ENCODE measurements around the gene PLSCR1. TPM values are rescaled to one million over a fixed set of nuclear protein-coding genes. Genes with fewer than 3 reads are reported as not detected.
"Not testable (repeated sequence)": the region's sequence is repeated elsewhere in the genome, so short reads cannot be mapped to it uniquely, and the experiment has no call there.

The PLSCR1 gene
- polyA plus RNA-seq, 1 experiment, result 40.4 TPM

DNA sequence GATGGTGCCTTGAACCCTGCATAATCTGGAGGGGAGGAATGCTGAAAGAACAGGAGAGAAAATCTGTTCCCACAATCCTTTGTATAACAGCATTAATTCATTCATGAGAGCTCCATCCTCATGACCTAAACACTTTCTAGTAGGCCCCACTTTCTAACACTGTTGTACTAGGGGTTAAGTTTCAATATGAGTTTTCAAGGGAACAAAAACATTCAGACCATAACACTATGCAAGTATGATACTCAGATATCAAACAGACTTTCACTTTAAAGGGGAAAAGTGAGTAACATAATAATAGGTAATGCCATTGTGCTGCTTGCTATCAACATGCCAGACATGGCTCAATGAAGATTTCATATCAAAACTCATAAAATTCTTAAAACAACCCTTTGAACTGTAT, 42.7 kb downstream of the PLSCR1 start:
- TF ChIP-seq, protein P1, sequence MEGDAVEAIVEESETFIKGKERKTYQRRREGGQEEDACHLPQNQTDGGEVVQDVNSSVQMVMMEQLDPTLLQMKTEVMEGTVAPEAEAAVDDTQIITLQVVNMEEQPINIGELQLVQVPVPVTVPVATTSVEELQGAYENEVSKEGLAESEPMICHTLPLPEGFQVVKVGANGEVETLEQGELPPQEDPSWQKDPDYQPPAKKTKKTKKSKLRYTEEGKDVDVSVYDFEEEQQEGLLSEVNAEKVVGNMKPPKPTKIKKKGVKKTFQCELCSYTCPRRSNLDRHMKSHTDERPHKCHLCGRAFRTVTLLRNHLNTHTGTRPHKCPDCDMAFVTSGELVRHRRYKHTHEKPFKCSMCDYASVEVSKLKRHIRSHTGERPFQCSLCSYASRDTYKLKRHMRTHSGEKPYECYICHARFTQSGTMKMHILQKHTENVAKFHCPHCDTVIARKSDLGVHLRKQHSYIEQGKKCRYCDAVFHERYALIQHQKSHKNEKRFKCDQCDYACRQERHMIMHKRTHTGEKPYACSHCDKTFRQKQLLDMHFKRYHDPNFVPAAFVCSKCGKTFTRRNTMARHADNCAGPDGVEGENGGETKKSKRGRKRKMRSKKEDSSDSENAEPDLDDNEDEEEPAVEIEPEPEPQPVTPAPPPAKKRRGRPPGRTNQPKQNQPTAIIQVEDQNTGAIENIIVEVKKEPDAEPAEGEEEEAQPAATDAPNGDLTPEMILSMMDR (IDR thresholded peaks at IDR 0.05; ENCODE audit: low read depth, low read length), result no peak
- Histone ChIP-seq H3K27ac (ENCODE audit: low read depth, low read length) (no peak overlapping the region), H3K4me3 (ENCODE audit: low read depth, low read length) (no peak overlapping the region), H3K27me3 (ENCODE audit: control insufficient read depth, insufficient read depth, low read length) (no peaks in the 10 kb centered on the region), H3K9me3 (ENCODE audit: control insufficient read depth, insufficient read depth, low read length) (peaks cover 7% of the 10 kb centered on the region)
- ChIA-PET POLR2A (no interaction called here), CTCF (no interaction called here)
- DNase-seq (ENCODE audit: low read depth, low spot score), result no peak

DNA sequence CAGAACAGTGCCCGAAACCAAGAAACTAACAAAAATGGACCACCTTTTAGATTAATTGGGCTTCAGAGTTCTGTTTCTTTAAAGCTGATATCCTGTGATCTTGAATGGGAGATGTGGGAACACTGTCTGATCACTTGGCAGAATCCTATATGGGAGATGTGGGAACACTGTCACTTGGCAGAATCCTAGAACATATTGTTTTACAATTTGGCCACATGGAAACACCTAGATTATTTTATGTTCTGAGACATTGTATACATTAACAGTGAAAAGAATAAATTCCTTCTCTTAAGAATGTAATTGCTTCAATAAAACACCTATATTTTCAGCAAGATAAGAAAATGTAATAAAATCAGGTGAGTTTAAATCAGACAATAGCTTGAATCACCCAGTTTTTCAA, 44.7 kb downstream of the PLSCR1 start:
- ChIA-PET CTCF (no interaction called here), POLR2A (no interaction called here)
- no peak for DNase-seq (ENCODE audit: low read depth, low spot score)
- no peak overlapping the region for H3K27ac ChIP-seq (ENCODE audit: low read depth, low read length)
- peaks cover 7% of the 10 kb centered on the region for H3K9me3 ChIP-seq (ENCODE audit: control insufficient read depth, insufficient read depth, low read length)
- no peaks in the 10 kb centered on the region for H3K27me3 ChIP-seq (ENCODE audit: control insufficient read depth, insufficient read depth, low read length)
- TF ChIP-seq, protein P1 (IDR thresholded peaks at IDR 0.05; ENCODE audit: low read depth, low read length), result no peak
- H3K4me3 ChIP-seq (ENCODE audit: low read depth, low read length), result no peak overlapping the region

DNA sequence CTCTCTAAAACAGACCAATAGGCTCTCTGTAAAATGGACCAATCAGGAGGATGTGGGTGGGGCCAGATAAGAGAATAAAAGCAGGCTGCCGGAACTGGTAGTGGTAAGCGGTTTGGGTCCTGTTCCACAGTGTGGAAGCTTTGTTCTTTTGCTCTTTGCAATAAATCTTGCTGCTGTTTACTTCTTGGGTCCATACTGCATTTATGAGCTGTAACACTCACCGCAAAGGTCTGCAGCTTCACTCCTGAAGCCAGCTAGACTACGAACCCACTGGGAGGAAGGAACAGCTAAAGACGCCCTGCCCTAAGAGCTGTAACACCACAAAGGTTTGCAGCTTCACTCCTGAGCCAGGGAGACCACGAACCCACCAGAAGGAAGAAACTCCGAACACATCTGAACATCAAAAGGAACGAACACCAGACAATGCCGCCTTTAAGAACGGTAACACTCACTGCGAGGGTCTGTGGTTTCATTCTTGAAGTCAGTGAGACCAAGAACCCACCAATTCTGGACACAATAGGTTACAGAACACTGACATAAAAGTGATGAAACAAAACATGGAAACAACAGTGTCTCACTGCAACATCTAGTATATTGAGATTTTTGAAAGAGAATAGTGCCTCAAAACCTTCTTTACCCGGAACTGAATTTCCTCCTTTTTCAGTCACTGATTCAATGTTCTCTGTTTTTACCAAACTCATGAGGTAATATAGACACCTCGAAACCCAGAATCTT, 46.2 kb downstream of the PLSCR1 start:
- ChIA-PET CTCF (no interaction called here), POLR2A (no interaction called here)
- no peak for DNase-seq (ENCODE audit: low read depth, low spot score)

DNA sequence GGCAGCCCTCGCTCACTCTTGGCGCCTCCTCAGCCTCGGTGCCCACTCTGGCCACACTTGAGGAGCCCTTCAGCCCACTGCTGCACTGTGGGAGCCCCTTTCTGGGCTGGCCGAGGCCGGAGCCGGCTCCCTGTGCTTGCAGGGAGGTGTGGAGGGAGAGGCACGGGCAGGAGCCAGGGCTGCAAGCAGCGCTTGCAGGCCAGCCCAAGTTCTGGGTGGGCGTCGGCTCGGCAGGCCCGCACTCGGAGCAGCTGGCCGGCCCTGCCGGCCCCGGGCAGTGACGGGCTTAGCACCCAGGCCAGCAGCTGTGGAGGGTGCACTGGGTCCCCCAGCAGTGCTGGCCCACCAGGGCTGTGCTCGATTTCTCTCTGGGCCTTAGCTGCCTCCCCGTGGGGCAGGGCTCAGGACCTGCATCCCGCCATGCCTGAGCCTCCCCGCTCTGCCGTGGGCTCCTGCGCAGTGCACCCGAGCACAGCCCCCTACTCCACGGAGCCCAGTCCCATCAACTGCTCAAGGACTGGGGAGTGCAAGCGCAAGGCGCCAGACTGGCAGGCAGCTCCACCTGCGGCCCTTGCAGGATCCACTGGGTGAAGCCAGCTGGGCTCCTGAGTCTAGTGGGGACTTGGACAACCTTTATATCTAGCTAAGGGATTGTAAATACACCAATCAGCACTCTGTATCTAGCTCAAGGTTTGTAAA, 47.1 kb downstream of the PLSCR1 start:
- H3K27ac ChIP-seq (ENCODE audit: low read depth, low read length); H3K4me3 ChIP-seq (ENCODE audit: low read depth, low read length); H3K9me3 ChIP-seq (ENCODE audit: control insufficient read depth, insufficient read depth, low read length); CTCF ChIA-PET; DNase-seq (ENCODE audit: low read depth, low spot score); H3K27me3 ChIP-seq (ENCODE audit: control insufficient read depth, insufficient read depth, low read length); POLR2A ChIA-PET: not testable (repeated sequence)

More for the DNA sequence above, 46.2 kb downstream of the PLSCR1 start:
- H3K27me3 ChIP-seq (ENCODE audit: control insufficient read depth, insufficient read depth, low read length), result no peaks in the 10 kb centered on the region
- peaks cover 4% of the 10 kb centered on the region for H3K9me3 ChIP-seq (ENCODE audit: control insufficient read depth, insufficient read depth, low read length)
- TF ChIP-seq, protein P1 (IDR thresholded peaks at IDR 0.05; ENCODE audit: low read depth, low read length), result no peak
- H3K27ac ChIP-seq (ENCODE audit: low read depth, low read length), result no peak overlapping the region
- H3K4me3 ChIP-seq (ENCODE audit: low read depth, low read length), result no peak overlapping the region

DNA sequence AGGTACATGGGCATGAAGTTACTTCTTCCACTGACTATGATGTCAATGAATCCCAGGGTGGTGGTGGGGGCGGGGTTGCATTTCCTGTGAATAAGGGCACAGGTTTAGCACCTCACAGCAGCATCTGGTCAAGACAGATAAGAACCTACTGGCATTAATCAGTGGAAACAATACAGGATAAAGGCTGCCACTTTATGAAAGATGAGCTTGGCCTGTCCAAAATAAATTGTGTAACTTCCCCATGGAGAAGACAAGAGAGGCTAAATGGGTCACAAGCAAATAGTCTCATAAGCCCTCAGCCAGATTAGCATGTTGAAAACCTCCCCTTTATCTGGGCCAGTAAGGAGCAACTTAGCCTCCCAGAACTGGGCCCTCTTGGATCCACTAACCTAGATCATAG, 47.7 kb downstream of the PLSCR1 start:
- no peak for DNase-seq (ENCODE audit: low read depth, low spot score)
- no peak overlapping the region for H3K4me3 ChIP-seq (ENCODE audit: low read depth, low read length)
- POLR2A ChIA-PET, result no interaction called here
- peaks cover 4% of the 10 kb centered on the region for H3K9me3 ChIP-seq (ENCODE audit: control insufficient read depth, insufficient read depth, low read length)
- TF ChIP-seq, protein P1 (IDR thresholded peaks at IDR 0.05; ENCODE audit: low read depth, low read length), result no peak
- no peaks in the 10 kb centered on the region for H3K27me3 ChIP-seq (ENCODE audit: control insufficient read depth, insufficient read depth, low read length)
- H3K27ac ChIP-seq (ENCODE audit: low read depth, low read length), result no peak overlapping the region
- CTCF ChIA-PET, result no interaction called here
